NCI-H2196 treated with DMSO at 0.1 percent for 48 hours (cell line): ENCODE results near the gene MORF4L2.

Source experiments
- DNase-seq: peaks from one replicate; lab custom pipeline; 2025; ENCODE audit not compliant: unreplicated experiment; lab: John Stamatoyannopoulos, UW

Gene MORF4L2, protein sequence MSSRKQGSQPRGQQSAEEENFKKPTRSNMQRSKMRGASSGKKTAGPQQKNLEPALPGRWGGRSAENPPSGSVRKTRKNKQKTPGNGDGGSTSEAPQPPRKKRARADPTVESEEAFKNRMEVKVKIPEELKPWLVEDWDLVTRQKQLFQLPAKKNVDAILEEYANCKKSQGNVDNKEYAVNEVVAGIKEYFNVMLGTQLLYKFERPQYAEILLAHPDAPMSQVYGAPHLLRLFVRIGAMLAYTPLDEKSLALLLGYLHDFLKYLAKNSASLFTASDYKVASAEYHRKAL

DNA sequence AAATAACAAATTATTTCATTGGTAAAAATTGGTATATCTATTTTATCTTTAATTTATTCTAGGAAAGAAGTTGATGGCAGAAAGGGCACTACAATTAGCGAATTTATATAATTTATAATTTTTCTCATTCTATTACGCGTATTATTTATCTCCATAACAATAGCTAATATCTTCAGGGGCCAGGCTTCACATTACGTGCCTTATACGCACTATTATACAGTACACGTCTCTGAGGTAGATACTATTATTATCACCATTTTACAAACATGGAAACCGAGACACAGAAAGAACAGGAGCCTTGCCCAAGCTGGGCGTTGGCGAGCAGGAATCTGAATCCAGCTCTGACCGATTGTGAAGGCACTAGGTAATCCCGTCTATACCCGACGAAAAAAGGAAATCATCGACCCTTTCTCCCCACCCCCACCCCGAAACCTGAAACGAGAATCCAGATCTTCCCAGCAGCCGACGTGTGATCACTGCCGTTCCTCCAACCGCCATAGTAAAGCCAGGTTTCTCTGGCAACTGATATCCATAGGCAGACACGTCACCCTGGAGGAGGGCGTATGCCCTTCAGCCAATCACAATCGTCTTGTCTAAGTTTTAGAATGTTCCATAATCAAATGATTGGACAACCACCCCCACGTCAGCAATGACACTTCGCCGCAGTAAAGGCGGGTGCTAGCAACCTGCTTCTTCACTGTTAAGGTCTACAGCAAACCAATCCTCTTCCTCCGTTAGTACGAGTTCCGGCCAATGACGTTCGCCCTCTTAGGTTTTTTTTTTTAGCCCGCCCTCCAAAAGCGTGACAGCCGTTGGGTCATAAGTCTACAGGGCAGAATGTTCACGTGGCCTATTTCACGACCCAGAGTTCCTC, at the start of gene MORF4L2:
Gene MORF4L2 (minus strand): TSS at position 501 of the 874 bp plus-strand sequence. CDS start 9,672 bp downstream, outside the sequence.
- DNase-seq, result peak; percentile 86

DNA sequence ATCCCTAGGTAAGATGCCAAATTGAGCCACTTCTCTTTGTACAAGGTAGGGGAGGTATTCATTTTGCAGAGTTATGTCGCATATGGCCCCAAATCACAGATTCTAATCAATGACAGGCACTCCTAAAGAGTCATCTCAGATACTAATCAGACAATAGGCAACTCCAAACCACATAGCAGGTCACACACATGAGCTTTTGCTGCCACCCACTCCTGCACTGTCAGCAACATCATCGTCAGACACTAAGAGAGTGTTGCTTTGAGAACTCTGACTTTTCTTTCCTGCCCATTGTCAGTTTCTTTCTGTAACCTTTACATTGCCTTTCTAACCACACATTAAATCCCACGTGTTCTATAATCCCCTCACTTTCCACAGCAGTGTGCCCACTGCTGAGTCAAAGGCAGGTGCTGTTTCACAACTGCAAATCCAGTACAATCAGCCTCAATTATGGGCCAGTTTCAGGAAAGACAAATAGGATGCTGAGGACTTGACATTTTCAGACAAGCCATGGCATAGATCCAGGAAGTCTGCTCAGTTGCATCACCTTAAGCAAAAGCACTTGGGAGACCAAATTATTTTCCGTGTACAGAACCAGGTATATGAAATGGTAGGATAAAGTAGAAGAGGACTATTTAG, 47.7 kb upstream of the MORF4L2 start:
- DNase-seq, result no peak

- DNase-seq, result no peak
These were observed 46.5 kb upstream of the MORF4L2 start for GRCh38 chrX:103733017-103733416.

- DNase-seq, result no peak
These were observed 44.4 kb upstream of the MORF4L2 start for GRCh38 chrX:103730796-103731493.

GRCh38 chrX:103730147-103730795, 43.8 kb upstream of the MORF4L2 start:
- no peak for DNase-seq

DNA sequence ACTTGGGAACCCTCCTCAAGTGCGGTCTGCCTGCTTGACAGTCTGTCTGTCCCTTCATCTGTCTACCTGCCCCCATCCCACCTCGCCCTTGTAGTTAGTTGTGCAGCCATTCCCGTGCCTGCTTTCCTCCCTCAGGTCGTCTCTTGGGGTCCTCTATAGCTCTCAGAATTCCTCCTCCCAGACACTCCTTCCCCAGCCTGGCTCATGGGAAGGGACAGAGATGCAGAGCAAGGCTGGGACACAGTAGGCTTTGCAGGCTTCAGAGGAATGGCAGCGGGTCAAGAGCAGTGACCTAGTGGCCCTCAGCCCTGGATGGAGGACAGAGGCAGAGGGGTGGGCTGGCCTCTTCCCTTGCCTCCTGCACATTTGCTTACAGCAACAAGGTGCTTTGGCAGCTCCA, 42.5 kb upstream of the MORF4L2 start:
- DNase-seq, result no peak

DNA sequence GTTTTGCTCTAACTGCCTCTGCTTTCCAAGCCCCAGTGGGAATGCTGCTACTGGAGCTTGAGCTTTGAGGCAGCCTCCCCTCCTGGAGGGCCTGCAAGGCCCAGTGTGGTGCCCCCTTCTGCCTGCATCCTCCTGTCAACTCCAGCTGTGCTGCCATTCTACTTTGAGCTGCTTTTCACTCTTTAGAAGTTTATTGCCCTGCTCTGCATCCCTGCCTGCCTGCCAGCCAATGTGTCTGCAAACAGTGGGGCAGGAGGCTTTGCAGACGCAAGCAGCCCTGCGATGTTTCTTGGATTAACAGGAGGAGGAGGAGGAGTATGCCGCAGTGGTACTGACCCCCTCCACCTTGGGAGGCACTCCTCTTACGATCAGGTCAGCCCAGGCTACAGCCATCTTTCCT, 40.6 kb upstream of the MORF4L2 start:
- no peak for DNase-seq

GRCh38 chrX:103726477-103726876, 40.0 kb upstream of the MORF4L2 start:
- peak; percentile 17 for DNase-seq

- no peak for DNase-seq
These were observed 36.0 kb upstream of the MORF4L2 start for GRCh38 chrX:103722505-103722904.

- DNase-seq, result no peak
These were observed 31.6 kb upstream of the MORF4L2 start for GRCh38 chrX:103718120-103718519.

GRCh38 chrX:103716962-103717361, 30.5 kb upstream of the MORF4L2 start:
- no peak for DNase-seq

DNA sequence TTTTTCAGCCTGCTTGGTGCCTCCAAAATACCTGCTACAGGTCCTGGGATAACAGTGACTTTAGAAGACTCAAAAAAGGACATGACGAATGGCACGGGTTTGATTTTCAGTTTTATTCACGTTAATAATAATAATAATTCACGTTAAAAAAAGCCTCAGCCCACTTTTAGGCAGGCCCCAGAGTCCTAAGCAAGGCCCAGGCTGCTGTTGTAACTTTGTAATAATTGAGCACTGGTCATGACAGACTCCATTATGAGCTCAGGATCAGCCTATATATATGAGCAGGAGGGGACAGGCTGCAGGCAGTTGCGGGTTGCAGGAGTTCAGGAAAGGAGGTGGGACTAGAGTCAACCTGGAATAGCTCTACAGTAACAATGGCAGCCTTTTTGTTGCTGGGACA, 24.1 kb upstream of the MORF4L2 start, which contains the start of gene TMEM31:
Gene TMEM31 (plus strand): TSS at position 301 of the 400 bp plus-strand sequence. CDS start 1,350 bp downstream, outside the sequence.
- no peak for DNase-seq

DNA sequence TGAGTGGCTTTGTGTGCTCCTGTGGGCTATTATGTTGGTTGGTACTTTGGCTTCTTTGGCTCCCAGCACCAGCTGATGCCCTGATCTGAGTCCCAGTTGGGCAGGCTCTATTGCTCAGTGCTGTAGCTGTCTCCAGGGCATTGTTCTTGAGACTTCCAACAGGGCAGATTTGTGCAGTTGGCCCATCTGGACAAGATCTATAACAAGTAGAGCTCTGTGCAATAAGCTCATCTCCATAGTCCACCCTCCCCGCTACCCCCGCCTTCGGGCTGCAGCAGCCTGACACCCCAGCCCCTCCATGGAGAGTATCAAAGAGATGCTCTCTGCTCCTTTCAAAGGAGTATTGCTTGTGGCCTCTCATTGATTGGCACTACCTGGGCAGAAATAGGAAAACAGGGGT, 18.4 kb upstream of the MORF4L2 start:
- DNase-seq, result no peak

DNA sequence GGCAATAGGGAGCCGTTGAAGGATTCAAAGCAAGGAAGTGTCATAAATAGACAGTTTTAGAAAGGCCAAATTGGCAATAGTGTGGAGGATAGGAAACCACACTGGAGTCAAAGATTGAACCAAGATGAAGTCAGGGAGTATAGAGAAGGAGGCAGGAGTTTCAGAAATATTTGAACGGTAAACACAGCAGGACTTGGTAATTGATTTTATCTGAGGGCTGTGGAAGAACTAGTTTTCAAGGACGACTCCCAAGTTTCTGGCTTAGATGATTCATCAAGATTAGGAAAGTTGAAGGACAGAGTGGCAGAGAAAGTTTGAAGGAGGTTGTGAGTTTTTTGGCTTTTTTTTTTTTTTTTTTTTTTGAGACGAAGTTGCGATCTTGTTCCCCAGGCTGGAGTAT, 12.7 kb upstream of the MORF4L2 start:
- no peak for DNase-seq

DNA sequence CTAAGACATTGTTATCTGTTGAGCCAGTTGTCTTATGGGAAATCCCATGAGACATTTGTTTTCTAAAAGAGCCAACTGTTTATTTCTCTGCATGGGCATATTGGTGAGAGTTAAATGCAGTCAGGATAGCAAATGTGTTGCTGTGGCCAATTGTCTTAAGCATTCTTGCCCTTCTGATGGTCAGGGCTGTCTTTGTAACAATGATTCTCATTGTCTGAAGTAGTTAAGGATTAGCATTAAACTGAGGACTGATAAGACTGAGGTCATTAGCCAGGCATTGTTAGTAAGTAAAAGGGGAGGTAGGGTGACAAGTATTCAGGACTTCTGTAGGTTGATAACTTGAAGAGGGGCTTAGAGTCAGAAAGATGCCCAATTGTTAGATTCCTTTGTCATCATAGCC, 11.2 kb upstream of the MORF4L2 start:
- no peak for DNase-seq

DNA sequence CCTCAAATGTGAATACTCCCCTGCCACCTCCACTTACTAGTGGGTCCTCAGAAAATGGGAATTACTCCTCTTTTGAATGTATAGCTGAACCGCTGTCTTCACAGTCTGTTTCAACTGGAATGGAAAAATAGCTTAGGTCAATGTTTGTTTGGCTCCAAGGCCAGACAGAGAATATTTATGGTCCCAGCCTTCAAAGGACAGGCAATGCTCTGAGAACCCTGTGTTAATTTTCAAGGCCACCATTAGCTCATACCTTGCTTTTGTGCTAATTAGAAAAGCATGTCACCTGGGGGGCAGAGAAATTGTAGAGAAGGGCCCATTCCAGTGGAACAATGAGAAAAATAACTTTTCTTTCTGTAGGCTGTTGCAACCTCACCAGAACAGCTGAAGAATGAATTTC, 4.6 kb upstream of the MORF4L2 start:
- no peak for DNase-seq

DNA sequence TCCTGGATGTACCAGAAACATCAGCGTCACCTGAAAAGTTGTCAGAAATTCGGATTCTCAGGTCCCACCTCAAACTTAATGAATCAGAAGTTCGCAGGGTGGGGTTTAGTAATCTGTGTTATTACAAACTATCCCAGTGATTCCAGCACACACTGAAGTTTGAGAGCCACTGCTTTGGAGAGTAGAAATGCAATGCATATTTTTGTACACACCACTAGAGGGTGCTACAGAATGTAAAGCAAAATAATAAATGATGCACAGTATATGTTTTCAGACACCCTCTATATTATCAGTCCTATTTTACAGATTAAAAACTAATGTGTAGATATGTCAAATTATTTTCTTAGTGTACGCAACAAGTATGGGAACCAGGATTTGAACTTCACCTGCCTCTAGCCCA, 2.4 kb upstream of the MORF4L2 start:
- peak; percentile 1 for DNase-seq

- peak; percentile 57 for DNase-seq
These were observed 1.2 kb upstream of the MORF4L2 start for GRCh38 chrX:103687696-103688201.

- peak; percentile 51 for DNase-seq
These were observed 685 bp upstream of the MORF4L2 start for GRCh38 chrX:103687073-103687695.

DNA sequence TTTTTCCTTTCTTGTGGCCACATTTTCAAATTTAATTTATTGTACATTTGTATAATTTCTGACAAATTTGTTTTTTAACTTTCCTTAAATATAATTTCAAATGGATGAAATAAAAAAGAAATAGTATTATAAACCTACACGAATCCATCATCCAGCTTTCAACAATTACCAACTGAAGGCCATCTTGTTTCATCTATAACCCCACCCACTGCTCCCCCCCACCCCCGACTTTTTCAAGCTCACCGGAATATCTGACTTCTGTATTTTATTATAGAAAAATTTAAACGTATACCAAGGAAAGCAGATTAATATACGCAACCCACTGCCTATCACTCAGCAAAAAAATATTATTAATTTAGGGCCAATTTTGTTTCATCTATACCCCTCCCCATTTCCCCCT, 1.1 kb downstream of the MORF4L2 start:
- no peak for DNase-seq
